Kidney epithelial cell (primary cell): ENCODE results near the gene ZFHX3. TPM values are rescaled to one million over a fixed set of nuclear protein-coding genes. Genes with fewer than 3 reads are reported as not detected.

ENCODE experiments used
- DNase-seq: peaks from one replicate; pipeline ENCODE4 v3.0.0-alpha.2; 2010; ENCODE audit warnings: low read depth
- H3K27me3 ChIP-seq: 2 replicates; pipeline ENCODE4 v1.6.0; 2011; ENCODE audit warnings: low read length; ENCODE audit not compliant: control insufficient read depth, insufficient read depth
- H3K36me3 ChIP-seq: 2 replicates; pipeline ENCODE4 v1.5.1; 2011; ENCODE audit warnings: low read length; ENCODE audit not compliant: control insufficient read depth, insufficient read depth
- H3K4me3 ChIP-seq: 2 replicates; pipeline ENCODE4 v1.5.1; 2011; ENCODE audit warnings: low read depth, mild to moderate bottlenecking, control low read depth, low read length
- CTCF ChIP-seq: IDR thresholded peaks from 2 replicates; pipeline ENCODE4 v1.5.1; 2011; ENCODE audit warnings: mild to moderate bottlenecking, moderate library complexity, low read length, control low read depth, inconsistent platforms; ENCODE audit not compliant: insufficient read depth, poor library complexity, severe bottlenecking
- total RNA-seq: library from RNA; depleted of rRNA; stranded (reverse); fragments of >200 nt; gene quantifications from 2 replicates; pipeline ENCODE4 v1.2.3, GENCODE V29; 2015

ZFHX3 gene
- total RNA-seq, 1 donor from 2014 or later, result 19.9 TPM

- Histone ChIP-seq H3K27me3 (no peaks in the 10 kb centered on the region), H3K36me3 (no peaks in the 10 kb centered on the region), H3K4me3 (no peak overlapping the region)
- no peak for TF ChIP-seq CTCF
- no peak for DNase-seq
Observed at GRCh38 chr16:72821185-72821950, 226.6 kb downstream of the ZFHX3 start.

- peak; percentile 80 for DNase-seq
- H3K4me3 ChIP-seq, result no peak overlapping the region
- TF ChIP-seq CTCF, result no peak
Observed at GRCh38 chr16:72819345-72819744, 228.6 kb downstream of the ZFHX3 start.

GRCh38 chr16:72818236-72818845, 229.6 kb downstream of the ZFHX3 start:
- Histone ChIP-seq H3K36me3 (no peaks in the 10 kb centered on the region), H3K4me3 (no peak overlapping the region), H3K27me3 (no peaks in the 10 kb centered on the region)
- no peak for DNase-seq
- peak; percentile 33 for TF ChIP-seq CTCF

More at GRCh38 chr16:72819345-72819744, 228.6 kb downstream of the ZFHX3 start:
- H3K27me3 ChIP-seq, result no peaks in the 10 kb centered on the region
- no peaks in the 10 kb centered on the region for H3K36me3 ChIP-seq

- no peak for TF ChIP-seq CTCF
Observed at GRCh38 chr16:72815348-72816318, 232.3 kb downstream of the ZFHX3 start.

GRCh38 chr16:72814226-72814625, 233.7 kb downstream of the ZFHX3 start:
- peak; percentile 38 for DNase-seq
- no peak for TF ChIP-seq CTCF
- Histone ChIP-seq H3K36me3 (peaks cover 1% of the 10 kb centered on the region), H3K27me3 (no peaks in the 10 kb centered on the region), H3K4me3 (no peak overlapping the region)

More at GRCh38 chr16:72815348-72816318, 232.3 kb downstream of the ZFHX3 start:
- Histone ChIP-seq H3K36me3 (peaks cover 1% of the 10 kb centered on the region), H3K27me3 (no peaks in the 10 kb centered on the region), H3K4me3 (no peak overlapping the region)
- DNase-seq, result no peak
